Skeletal muscle satellite cell (primary cell): ENCODE data around the gene COPS6. TPM values are rescaled to one million over a fixed set of nuclear protein-coding genes. Genes with fewer than 3 reads are reported as not detected.

Experiments used
- H3K27me3 ChIP-seq: 2 replicates; pipeline ENCODE4 v1.7.0; 2013; ENCODE audit warnings: low read length; ENCODE audit not compliant: control insufficient read depth, insufficient read depth
- H3K36me3 ChIP-seq: 2 replicates; pipeline ENCODE4 v1.7.0; 2013; ENCODE audit warnings: mild to moderate bottlenecking, control low read depth, low read length; ENCODE audit not compliant: insufficient read depth
- H3K4me1 ChIP-seq: 2 replicates; pipeline ENCODE4 v1.7.0; 2013; ENCODE audit warnings: low read length; ENCODE audit not compliant: control insufficient read depth, insufficient read depth
- H3K4me2 ChIP-seq: 2 replicates; pipeline ENCODE4 v1.7.0; 2013; ENCODE audit warnings: mild to moderate bottlenecking, low read length
- H3K4me3 ChIP-seq: 2 replicates; pipeline ENCODE4 v1.7.0; 2013; ENCODE audit warnings: low read length
- H3K9ac ChIP-seq: 2 replicates; pipeline ENCODE4 v1.7.0; 2013; ENCODE audit warnings: mild to moderate bottlenecking, low read depth, low read length, moderate library complexity
- H3K9me3 ChIP-seq: replicated peaks from 2 replicates; pipeline ENCODE4 v1.7.0; 2013; ENCODE audit warnings: mild to moderate bottlenecking, control low read depth, low read length
- total RNA-seq: library from RNA; depleted of rRNA; stranded (reverse); fragments of >200 nt; gene quantifications from 2 replicates; pipeline ENCODE4 v1.2.3, GENCODE V29; 2012; rRNA removed

Gene COPS6
- 65.4 and 72.5 TPM in 2 replicates for total RNA-seq

DNA sequence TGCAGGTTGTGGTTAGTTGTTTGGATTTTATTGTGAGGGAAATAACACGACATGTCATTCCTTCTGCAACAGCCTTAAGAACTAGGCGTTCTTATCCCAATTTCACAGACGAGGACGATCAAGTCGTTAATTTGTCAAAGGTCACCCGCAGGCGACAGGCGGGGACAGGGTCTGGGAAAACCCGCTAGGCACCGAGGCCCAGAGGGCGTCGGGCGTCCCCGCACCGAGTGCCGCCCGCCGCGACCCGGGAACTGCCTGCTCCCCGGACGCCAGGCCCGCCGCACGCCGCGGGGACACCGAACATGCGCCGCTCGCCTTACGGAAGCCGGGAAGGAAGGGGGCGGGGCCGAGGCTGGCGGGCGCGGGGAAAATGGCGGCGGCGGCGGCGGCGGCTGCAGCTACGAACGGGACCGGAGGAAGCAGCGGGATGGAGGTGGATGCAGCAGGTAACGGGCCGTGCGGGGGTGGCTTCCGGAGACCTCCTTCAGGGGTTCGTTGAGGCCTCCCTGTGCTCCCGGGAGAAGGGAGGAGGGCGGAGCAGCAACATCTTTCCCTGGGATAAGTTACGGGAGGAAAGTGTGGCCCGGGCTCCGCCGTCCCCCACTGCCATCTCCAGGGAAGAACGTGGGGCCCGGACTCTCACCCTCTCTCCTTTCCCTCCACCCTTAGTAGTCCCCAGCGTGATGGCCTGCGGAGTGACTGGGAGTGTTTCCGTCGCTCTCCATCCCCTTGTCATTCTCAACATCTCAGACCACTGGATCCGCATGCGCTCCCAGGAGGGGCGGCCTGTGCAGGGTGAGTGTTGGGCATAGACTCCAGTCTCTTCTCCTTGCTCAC lies at the start of gene COPS6:
Gene COPS6, plus strand, starts transcription at position 349 of the 837 bp plus-strand sequence. Its CDS starts 22 bp downstream, at position 371.
- H3K9ac ChIP-seq = peak within 1 kb of the TSS; percentile 93
- no peaks in the 10 kb centered on the region for H3K9me3 ChIP-seq
- peak within 1 kb of the TSS; percentile 88 for H3K4me3 ChIP-seq
- H3K36me3 ChIP-seq = peaks cover 37% of the 10 kb centered on the region
- H3K27me3 ChIP-seq = no peaks in the 10 kb centered on the region
- peaks cover 43% of the 10 kb centered on the region for H3K4me1 ChIP-seq
- H3K4me2 ChIP-seq = peak within 1 kb of the TSS; percentile 85

GRCh38 chr7:100040575-100040974 lies 48.2 kb upstream of the COPS6 start:
- Histone ChIP-seq H3K4me2 (no peak overlapping the region), H3K9ac (no peak overlapping the region), H3K27me3 (no peaks in the 10 kb centered on the region), H3K4me1 (peaks cover 28% of the 10 kb centered on the region), H3K9me3 (no peaks in the 10 kb centered on the region), H3K4me3 (no peak overlapping the region), H3K36me3 (peaks cover 20% of the 10 kb centered on the region)

- Histone ChIP-seq H3K4me2 (no peak overlapping the region), H3K9ac (no peak overlapping the region), H3K27me3 (no peaks in the 10 kb centered on the region), H3K9me3 (no peaks in the 10 kb centered on the region), H3K4me3 (no peak overlapping the region), H3K36me3 (no peaks in the 10 kb centered on the region), H3K4me1 (peaks cover 22% of the 10 kb centered on the region)
Measured at GRCh38 chr7:100044718-100045117, 44.1 kb upstream of the COPS6 start.

GRCh38 chr7:100048680-100049079 lies 40.1 kb upstream of the COPS6 start:
- H3K36me3 ChIP-seq = no peaks in the 10 kb centered on the region
- H3K27me3 ChIP-seq = no peaks in the 10 kb centered on the region
- no peak overlapping the region for H3K4me3 ChIP-seq
- peaks cover 12% of the 10 kb centered on the region for H3K4me1 ChIP-seq
- H3K9me3 ChIP-seq = no peaks in the 10 kb centered on the region
- no peak overlapping the region for H3K4me2 ChIP-seq
- peak overlapping the region; percentile 94 for H3K9ac ChIP-seq

DNA sequence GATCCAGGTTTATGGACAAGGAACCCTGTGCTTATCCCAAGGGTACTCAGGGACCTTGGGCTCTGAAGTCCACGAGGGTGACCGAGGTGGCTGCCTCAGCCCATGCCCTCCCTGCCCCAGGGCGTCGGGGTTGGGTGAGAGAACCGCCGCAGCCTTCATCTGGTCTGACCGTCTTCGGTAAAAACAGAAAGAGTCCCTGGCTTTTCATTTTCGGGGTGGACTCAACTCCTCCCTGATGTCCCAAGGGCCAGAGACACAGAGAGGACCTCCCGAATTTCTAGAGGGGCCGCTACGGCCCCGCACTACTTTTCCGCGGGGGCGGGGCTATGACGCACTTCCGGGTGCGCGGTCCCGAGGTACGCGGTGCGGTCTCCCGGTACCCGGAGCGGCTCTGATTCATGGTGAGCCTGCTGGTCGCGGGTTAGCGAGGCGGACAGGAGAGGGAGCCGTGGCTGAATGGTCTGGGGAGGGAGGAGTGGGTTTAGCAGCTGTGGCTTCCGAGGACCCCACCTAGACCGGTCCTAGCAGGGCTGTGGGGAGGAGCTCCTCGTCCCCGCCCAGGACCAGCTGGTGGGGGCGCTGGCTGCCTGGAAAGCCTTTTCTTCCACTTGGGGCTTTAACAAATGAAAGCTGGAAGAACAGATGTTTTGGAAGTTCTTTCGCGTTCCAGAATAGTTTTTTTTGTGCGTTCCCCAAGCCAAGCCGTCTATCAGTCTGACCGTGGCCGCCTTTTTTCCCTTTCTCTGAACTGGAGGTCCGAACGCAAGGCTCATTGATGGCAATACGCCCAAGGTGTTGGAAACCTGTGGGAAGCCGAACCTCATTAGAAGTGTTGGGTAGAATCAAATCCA lies 39.1 kb upstream of the COPS6 start, which contains the start of gene ZSCAN21:
Gene ZSCAN21, plus strand, starts transcription at position 334 of the 851 bp plus-strand sequence. CDS start 7,233 bp downstream, outside the sequence.
- Histone ChIP-seq H3K4me3 (peak within 1 kb of the TSS; percentile 84), H3K36me3 (no peaks in the 10 kb centered on the region), H3K4me1 (peaks cover 12% of the 10 kb centered on the region), H3K27me3 (no peaks in the 10 kb centered on the region), H3K9ac (peak within 1 kb of the TSS; percentile 94), H3K9me3 (no peaks in the 10 kb centered on the region), H3K4me2 (peak within 1 kb of the TSS; percentile 81)

- Histone ChIP-seq H3K4me3 (no peak overlapping the region), H3K9me3 (no peaks in the 10 kb centered on the region), H3K36me3 (no peaks in the 10 kb centered on the region), H3K4me2 (no peak overlapping the region), H3K9ac (no peak overlapping the region), H3K4me1 (peaks cover 12% of the 10 kb centered on the region), H3K27me3 (no peaks in the 10 kb centered on the region)
Measured at GRCh38 chr7:100051611-100052010, 37.2 kb upstream of the COPS6 start.

DNA sequence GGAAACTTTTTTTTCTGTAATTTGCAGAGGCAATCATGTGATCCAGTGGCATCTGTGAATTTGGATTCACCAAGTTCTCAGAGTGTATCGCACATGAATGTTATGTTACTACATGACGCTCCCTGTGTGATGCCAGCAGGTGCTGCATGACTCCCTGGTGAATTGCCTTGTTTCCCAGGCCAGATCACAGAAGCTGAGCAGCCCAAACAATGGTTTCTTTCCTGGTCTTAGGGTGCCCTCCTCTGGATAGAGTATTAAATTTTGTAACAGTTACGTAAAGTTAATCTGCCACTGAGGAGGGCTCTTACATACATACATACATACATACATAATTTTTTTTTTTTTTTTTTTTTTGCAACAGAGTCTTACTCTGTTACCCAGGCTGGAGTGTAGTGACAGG lies 35.6 kb upstream of the COPS6 start:
- no peak overlapping the region for H3K4me2 ChIP-seq
- H3K9ac ChIP-seq = no peak overlapping the region
- no peaks in the 10 kb centered on the region for H3K9me3 ChIP-seq
- peaks cover 12% of the 10 kb centered on the region for H3K4me1 ChIP-seq
- H3K4me3 ChIP-seq = no peak overlapping the region
- peaks cover 12% of the 10 kb centered on the region for H3K36me3 ChIP-seq
- no peaks in the 10 kb centered on the region for H3K27me3 ChIP-seq

DNA sequence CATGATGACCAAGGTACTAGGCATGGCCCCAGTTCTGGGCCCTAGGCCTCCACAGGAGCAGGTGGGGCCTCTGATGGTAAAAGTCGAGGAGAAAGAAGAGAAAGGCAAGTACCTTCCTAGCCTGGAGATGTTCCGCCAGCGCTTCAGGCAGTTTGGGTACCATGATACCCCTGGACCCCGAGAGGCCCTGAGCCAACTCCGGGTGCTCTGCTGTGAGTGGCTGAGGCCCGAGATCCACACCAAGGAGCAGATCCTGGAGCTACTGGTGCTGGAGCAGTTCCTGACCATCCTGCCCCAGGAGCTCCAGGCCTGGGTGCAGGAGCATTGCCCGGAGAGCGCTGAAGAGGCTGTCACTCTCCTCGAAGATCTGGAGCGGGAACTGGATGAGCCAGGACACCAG lies 31.8 kb upstream of the COPS6 start:
- Histone ChIP-seq H3K27me3 (no peaks in the 10 kb centered on the region), H3K4me3 (no peak overlapping the region), H3K4me1 (no peaks in the 10 kb centered on the region), H3K4me2 (no peak overlapping the region), H3K9me3 (no peaks in the 10 kb centered on the region), H3K9ac (no peak overlapping the region), H3K36me3 (peaks cover 15% of the 10 kb centered on the region)

DNA sequence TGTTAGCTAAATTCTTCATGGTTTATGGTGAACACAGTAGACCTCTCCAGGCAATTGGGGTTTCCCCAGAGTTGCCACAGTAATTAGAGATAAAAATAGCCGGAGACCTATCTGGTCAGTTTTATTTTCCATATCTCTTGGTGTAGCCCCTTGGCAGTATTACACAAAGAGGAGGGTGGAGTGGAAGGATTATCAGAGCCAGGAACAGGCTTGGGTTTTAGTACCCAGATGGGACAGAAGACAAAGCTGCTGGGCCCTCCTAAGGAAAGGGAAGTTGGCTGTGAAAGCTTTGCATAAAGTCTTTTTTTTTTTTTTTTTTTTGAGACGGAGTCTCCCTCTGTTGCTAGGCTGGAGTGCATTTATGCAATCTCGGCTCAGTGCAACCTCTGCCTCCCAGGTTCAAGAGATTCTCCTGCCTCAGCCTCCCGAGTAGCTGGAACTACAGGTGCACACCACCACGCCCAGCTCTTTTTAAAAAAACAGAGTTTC lies 29.5 kb upstream of the COPS6 start:
- Histone ChIP-seq H3K36me3 (peaks cover 22% of the 10 kb centered on the region), H3K4me3 (no peak overlapping the region), H3K9ac (no peak overlapping the region), H3K4me1 (no peaks in the 10 kb centered on the region), H3K4me2 (no peak overlapping the region), H3K9me3 (no peaks in the 10 kb centered on the region), H3K27me3 (no peaks in the 10 kb centered on the region)

- Histone ChIP-seq H3K4me1 (no peaks in the 10 kb centered on the region), H3K36me3 (peaks cover 26% of the 10 kb centered on the region), H3K4me3 (no peak overlapping the region), H3K9ac (no peak overlapping the region), H3K9me3 (no peaks in the 10 kb centered on the region), H3K4me2 (no peak overlapping the region), H3K27me3 (no peaks in the 10 kb centered on the region)
Measured at GRCh38 chr7:100061518-100062193, 27.1 kb upstream of the COPS6 start.

DNA sequence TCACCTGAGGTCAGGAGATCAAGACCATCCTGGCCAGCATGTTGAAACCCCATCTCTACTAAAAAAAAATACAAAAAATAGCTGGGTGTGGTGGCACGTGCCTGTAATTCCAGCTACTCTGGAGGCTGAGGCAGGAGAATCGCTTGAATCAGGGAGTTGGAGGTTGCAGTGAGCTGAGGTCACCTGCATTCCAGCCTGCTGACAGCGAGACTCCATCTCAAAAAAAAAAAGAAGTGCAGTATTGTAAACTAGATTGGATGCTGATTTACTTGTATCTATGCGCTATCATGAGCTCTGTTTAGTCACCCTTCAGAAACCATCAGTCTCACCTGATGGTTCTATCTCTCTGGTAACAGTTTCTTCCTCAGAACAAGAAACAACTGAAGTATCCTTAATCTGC lies 25.4 kb upstream of the COPS6 start:
- H3K4me1 ChIP-seq = no peaks in the 10 kb centered on the region
- H3K4me3 ChIP-seq = no peak overlapping the region
- no peak overlapping the region for H3K9ac ChIP-seq
- no peaks in the 10 kb centered on the region for H3K9me3 ChIP-seq
- no peaks in the 10 kb centered on the region for H3K27me3 ChIP-seq
- H3K36me3 ChIP-seq = peaks cover 13% of the 10 kb centered on the region
- no peak overlapping the region for H3K4me2 ChIP-seq
